Muscle layer of duodenum (tissue), 2 donors: ENCODE results near the gene CCDC172.

Experiments used
- H3K27ac ChIP-seq: one replicate; pipeline ENCODE4 v1.7.0; 2013; ENCODE audit warnings: mild to moderate bottlenecking, low read length
- H3K27me3 ChIP-seq: one replicate; pipeline ENCODE4 v1.7.0; 2013; ENCODE audit warnings: low read depth, mild to moderate bottlenecking, control low read depth, low read length
- H3K36me3 ChIP-seq, 2 donors: one replicate each; pipeline ENCODE4 v1.7.0; 2013; ENCODE audit warnings: low read length in 2 of 2, control low read depth in 1 of 2, mild to moderate bottlenecking in 1 of 2; ENCODE audit not compliant: insufficient read depth in 2 of 2, control insufficient read depth in 1 of 2
- H3K4me1 ChIP-seq, 2 donors: one replicate each; pipeline ENCODE4 v1.7.0; 2013; ENCODE audit warnings: low read length in 2 of 2, mild to moderate bottlenecking in 2 of 2, control low read depth in 1 of 2, moderate library complexity in 1 of 2; ENCODE audit not compliant: insufficient read depth in 2 of 2, control insufficient read depth in 1 of 2
- H3K4me3 ChIP-seq, 2 donors: one replicate each; pipeline ENCODE4 v1.7.0; 2013; ENCODE audit warnings: low read length in 2 of 2, low read depth in 1 of 2, mild to moderate bottlenecking in 1 of 2
- H3K9me3 ChIP-seq, 2 donors: one replicate each; pipeline ENCODE4 v1.7.0; 2013; ENCODE audit warnings: low read length in 2 of 2, control low read depth in 1 of 2, mild to moderate bottlenecking in 1 of 2; ENCODE audit not compliant: control insufficient read depth in 1 of 2
- donor health status: healthy.

The CCDC172 gene

GRCh38 chr10:116304923-116305322, 19.3 kb upstream of the CCDC172 start:
- H3K27me3 ChIP-seq, result no peaks in the 10 kb centered on the region
- no peaks in the 10 kb centered on the region for H3K4me1 ChIP-seq
- no peak overlapping the region for H3K4me3 ChIP-seq
- H3K9me3 ChIP-seq, result no peaks in the 10 kb centered on the region
- H3K36me3 ChIP-seq, result no peaks in the 10 kb centered on the region
- H3K27ac ChIP-seq, result no peak overlapping the region

GRCh38 chr10:116306847-116307246, 17.4 kb upstream of the CCDC172 start:
- H3K9me3 ChIP-seq, result no peaks in the 10 kb centered on the region
- H3K36me3 ChIP-seq, result no peaks in the 10 kb centered on the region
- H3K4me1 ChIP-seq, result no peaks in the 10 kb centered on the region
- no peak overlapping the region for H3K27ac ChIP-seq
- no peak overlapping the region for H3K4me3 ChIP-seq
- no peaks in the 10 kb centered on the region for H3K27me3 ChIP-seq

GRCh38 chr10:116307455-116307854, 16.8 kb upstream of the CCDC172 start:
- no peak overlapping the region for H3K4me3 ChIP-seq
- H3K9me3 ChIP-seq, result no peaks in the 10 kb centered on the region
- H3K27ac ChIP-seq, result no peak overlapping the region
- H3K4me1 ChIP-seq, result no peaks in the 10 kb centered on the region
- H3K36me3 ChIP-seq, result no peaks in the 10 kb centered on the region
- no peaks in the 10 kb centered on the region for H3K27me3 ChIP-seq

GRCh38 chr10:116311016-116311415, 13.2 kb upstream of the CCDC172 start:
- H3K4me1 ChIP-seq, result no peaks in the 10 kb centered on the region
- no peaks in the 10 kb centered on the region for H3K9me3 ChIP-seq
- H3K27me3 ChIP-seq, result no peaks in the 10 kb centered on the region

GRCh38 chr10:116311706-116312490, 12.3 kb upstream of the CCDC172 start:
- H3K4me1 ChIP-seq, result no peaks in the 10 kb centered on the region

More at GRCh38 chr10:116311016-116311415, 13.2 kb upstream of the CCDC172 start:
- Histone ChIP-seq H3K4me3 (no peak overlapping the region), H3K36me3 (no peaks in the 10 kb centered on the region), H3K27ac (no peak overlapping the region)

GRCh38 chr10:116312548-116312947, 11.7 kb upstream of the CCDC172 start:
- H3K4me3 ChIP-seq, result no peak overlapping the region
- H3K27ac ChIP-seq, result no peak overlapping the region
- no peaks in the 10 kb centered on the region for H3K9me3 ChIP-seq
- H3K36me3 ChIP-seq, result no peaks in the 10 kb centered on the region
- no peaks in the 10 kb centered on the region for H3K4me1 ChIP-seq
- H3K27me3 ChIP-seq, result no peaks in the 10 kb centered on the region

More at GRCh38 chr10:116311706-116312490, 12.3 kb upstream of the CCDC172 start:
- Histone ChIP-seq H3K27ac (no peak overlapping the region), H3K36me3 (no peaks in the 10 kb centered on the region), H3K4me3 (no peak overlapping the region), H3K27me3 (no peaks in the 10 kb centered on the region), H3K9me3 (no peaks in the 10 kb centered on the region)

- H3K27me3 ChIP-seq, result no peaks in the 10 kb centered on the region
- no peaks in the 10 kb centered on the region for H3K36me3 ChIP-seq
- no peaks in the 10 kb centered on the region for H3K4me1 ChIP-seq
- H3K27ac ChIP-seq, result no peak overlapping the region
- H3K9me3 ChIP-seq, result no peaks in the 10 kb centered on the region
- H3K4me3 ChIP-seq, result no peak overlapping the region
These were observed 7.7 kb upstream of the CCDC172 start for GRCh38 chr10:116316503-116316902.

GRCh38 chr10:116324951-116325635, 845 bp downstream of the CCDC172 start:
- Histone ChIP-seq H3K27me3 (no peaks in the 10 kb centered on the region), H3K9me3 (no peaks in the 10 kb centered on the region), H3K36me3 (no peaks in the 10 kb centered on the region), H3K4me1 (no peaks in the 10 kb centered on the region), H3K27ac (no peak overlapping the region), H3K4me3 (no peak overlapping the region)

- H3K27me3 ChIP-seq, result no peaks in the 10 kb centered on the region
- no peaks in the 10 kb centered on the region for H3K9me3 ChIP-seq
- H3K36me3 ChIP-seq, result no peaks in the 10 kb centered on the region
- no peak overlapping the region for H3K27ac ChIP-seq
- H3K4me3 ChIP-seq, result no peak overlapping the region
- no peaks in the 10 kb centered on the region for H3K4me1 ChIP-seq
These were observed 1.7 kb downstream of the CCDC172 start for GRCh38 chr10:116325987-116326386.

GRCh38 chr10:116329153-116329552, 4.9 kb downstream of the CCDC172 start:
- Histone ChIP-seq H3K9me3 (no peaks in the 10 kb centered on the region), H3K4me3 (no peak overlapping the region), H3K27me3 (no peaks in the 10 kb centered on the region), H3K27ac (no peak overlapping the region), H3K4me1 (no peaks in the 10 kb centered on the region), H3K36me3 (no peaks in the 10 kb centered on the region)

GRCh38 chr10:116331815-116332214, 7.6 kb downstream of the CCDC172 start:
- H3K4me1 ChIP-seq, result no peaks in the 10 kb centered on the region
- H3K27me3 ChIP-seq, result no peaks in the 10 kb centered on the region
- no peaks in the 10 kb centered on the region for H3K36me3 ChIP-seq
- no peaks in the 10 kb centered on the region for H3K9me3 ChIP-seq
- no peak overlapping the region for H3K27ac ChIP-seq
- no peak overlapping the region for H3K4me3 ChIP-seq
